GM18519 (cell line): ENCODE results near the gene BOLA1.
"Not testable (repeated sequence)": the region's sequence is repeated elsewhere in the genome, so short reads cannot be mapped to it uniquely, and the experiment has no call there.

Source experiments
- ATAC-seq: cut with Tn5 transposase; IDR thresholded peaks from one replicate; pipeline ENCODE4 v1.9.1; 2021; ENCODE audit warnings: mild to moderate bottlenecking, moderate library complexity; ENCODE audit not compliant: unreplicated experiment, low FRiP score

BOLA1 gene

GRCh38 chr1:149927563-149928400, 28.4 kb downstream of the BOLA1 start, which contains the start of gene SF3B4:
Gene SF3B4, minus strand, starts transcription at chr1:149927803. Its CDS starts 44 bp downstream, at chr1:149927759.
- peak; percentile 82 for ATAC-seq

DNA sequence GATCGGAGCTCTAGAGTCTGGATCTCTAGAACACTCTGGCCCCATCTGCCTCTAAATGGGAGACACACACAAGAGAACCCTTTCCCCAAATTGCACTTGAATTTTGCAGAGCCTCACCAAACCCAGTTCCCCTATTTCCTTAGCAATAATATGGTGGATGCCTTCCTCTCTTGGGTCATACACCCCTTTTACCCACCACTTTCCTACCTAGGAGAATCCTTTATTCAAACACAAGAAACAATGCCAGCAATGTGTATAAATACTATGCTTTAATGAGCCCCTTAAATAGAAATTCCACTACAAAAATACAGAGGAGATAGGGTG, 29.0 kb downstream of the BOLA1 start:
- no peak for ATAC-seq

DNA sequence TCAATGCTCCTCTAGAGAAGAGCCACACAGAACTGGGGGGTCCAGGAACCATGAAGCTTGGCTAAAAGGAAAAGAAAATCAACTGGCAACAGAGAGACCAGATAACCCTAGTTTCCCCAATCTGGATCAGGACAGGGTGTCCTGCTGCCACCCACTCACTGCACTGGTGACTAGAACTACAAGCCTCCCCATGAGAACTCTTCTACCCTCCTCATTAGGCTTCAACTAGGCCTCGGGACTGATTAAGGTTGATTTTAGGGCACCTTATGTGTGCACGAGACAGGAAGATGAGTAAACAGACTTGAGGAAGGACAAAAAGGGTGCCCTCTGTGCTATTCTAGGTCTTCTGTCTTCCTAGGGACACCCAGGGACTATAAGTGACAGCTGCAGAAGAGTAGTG, 30.5 kb downstream of the BOLA1 start:
- ATAC-seq, result no peak

GRCh38 chr1:149931212-149931790, 31.9 kb downstream of the BOLA1 start:
- no peak for ATAC-seq

- ATAC-seq, result no peak
These were observed 33.1 kb downstream of the BOLA1 start for GRCh38 chr1:149932474-149932873.

DNA sequence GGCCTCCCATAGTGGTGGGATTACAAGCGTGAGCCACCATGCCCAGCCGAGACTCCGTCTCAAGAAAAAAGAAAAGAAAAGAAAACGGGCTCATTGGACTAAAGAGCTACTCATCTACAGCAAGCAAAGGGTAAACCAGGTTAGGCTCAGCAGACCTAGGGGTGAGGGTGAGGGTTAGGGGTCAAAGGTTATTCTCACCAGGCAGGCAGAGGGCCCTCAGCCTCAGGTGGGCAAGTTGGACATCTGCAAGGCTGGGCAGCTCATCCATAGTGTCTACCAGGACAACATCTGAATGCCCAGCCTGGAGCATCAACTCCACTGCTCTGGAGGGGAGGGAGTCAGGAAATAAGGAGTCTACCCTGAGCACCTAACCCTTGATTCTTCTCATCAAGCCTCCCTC, 33.8 kb downstream of the BOLA1 start:
- ATAC-seq, result no peak

GRCh38 chr1:149934356-149934755, 35.0 kb downstream of the BOLA1 start:
- no peak for ATAC-seq

- no peak for ATAC-seq
These were observed 37.0 kb downstream of the BOLA1 start, which contains the start of gene MTMR11 for GRCh38 chr1:149936170-149936991. Gene MTMR11, minus strand, starts transcription at chr1:149936879. Its CDS starts 232 bp downstream, at chr1:149936647.

DNA sequence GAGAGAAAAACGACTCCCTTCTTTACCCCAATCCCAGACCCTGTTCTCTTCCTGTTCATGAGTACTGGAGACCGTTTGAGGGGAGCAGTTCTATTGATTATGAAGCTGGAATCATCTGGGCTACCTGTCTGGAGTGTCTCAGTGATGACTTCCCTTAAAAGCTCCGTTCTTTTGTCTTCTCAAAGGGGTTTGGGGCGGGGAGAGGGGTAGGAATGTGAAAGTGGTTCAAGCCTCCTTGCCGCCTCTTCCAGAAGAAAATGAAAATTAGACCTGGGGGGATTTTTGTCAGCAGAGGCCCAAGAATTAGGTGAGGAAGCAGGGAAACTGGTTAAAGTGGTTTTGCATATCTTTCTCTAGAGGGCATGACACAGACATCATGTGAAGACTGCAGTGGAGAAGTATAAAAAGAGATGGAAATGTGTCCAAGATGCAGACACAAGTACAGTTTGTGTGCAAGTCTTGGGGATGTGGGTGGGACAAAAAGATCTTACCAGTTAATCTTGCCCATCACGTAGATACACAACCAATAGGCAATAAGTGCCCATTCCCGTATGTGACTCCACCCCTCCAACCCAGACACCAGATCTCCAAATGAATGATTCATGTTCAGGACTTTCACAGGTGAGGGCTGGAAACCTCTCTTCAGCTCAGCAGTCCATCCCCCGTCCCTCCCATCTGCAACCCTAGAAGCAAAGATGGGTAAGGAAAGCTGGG, 37.8 kb downstream of the BOLA1 start:
- no peak for ATAC-seq

- ATAC-seq, result no peak
These were observed 38.4 kb downstream of the BOLA1 start for GRCh38 chr1:149937759-149938158.

DNA sequence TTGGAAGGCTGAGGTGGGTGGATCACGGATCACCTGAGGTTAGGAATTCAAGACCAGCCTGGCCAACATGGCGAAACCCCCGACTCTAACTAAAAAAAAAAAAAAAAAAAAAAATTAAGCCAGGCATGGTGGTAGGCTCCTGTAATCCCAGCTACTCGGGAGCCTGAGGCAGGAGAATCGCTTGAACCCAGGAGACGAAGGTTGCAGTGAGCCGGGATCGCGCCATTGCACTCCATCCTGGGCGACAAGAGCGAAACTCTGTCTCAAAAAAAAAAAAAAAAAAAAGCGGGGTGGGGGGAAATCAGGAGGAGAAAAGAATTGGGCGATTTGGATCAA, 39.3 kb downstream of the BOLA1 start:
- not testable (repeated sequence) for ATAC-seq

GRCh38 chr1:149940427-149940826, 41.1 kb downstream of the BOLA1 start:
- no peak for ATAC-seq

- no peak for ATAC-seq
These were observed 42.8 kb downstream of the BOLA1 start for GRCh38 chr1:149942207-149942606.

DNA sequence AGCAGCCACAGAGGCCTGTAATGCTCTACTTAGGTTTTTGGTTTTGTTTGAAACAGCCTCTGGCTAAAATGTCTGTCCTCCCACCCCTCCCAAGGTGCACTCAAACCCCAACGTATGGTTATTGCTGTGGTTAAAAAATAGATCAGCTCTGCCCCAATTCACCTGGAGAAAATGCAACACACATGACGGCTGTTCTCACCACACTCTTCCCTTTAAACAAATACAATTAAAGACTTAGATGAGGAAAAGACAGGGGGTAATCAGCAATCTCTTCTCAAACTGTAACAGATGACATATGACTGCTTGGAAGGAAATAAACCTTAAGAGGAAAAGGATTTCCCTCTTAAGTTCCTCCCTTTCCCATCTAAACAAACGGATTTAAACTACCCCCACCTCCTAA, 43.5 kb downstream of the BOLA1 start:
- no peak for ATAC-seq

- ATAC-seq, result no peak
These were observed 45.8 kb downstream of the BOLA1 start for GRCh38 chr1:149945206-149945605.

DNA sequence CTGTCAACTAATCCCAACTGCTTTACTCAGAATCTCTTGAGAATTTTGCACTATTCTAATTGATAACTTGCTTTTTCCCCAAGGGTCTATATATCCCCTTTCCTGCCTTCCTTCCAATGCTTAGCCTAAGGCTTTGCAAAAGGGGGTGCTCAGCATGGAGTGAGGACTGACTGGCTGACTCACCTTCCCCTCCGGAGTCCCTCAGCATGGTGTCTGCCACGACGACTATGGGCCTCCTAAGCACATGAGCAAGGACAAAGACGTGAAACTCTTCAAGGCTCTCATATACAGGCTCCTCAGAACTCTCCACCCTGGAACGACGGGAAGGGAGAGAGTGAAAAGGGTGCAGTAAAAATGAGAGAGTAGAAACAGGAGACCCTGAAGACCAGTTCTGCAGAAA, 50.5 kb downstream of the BOLA1 start:
- ATAC-seq, result no peak
